RWPE1 (cell line): ENCODE measurements around the gene CHCHD1.

ENCODE experiments used
- CTCF ChIA-PET: fragments of 350-600 bp; sonication (Branson Sonifier 250); formaldehyde crosslinking; extraction: SDS; loops from one replicate; lab custom pipeline; 2021; lab: Yijun Ruan, JAX
- POLR2A ChIA-PET: fragments of 400-600 bp; formaldehyde crosslinking; extraction: SDS; loops from one replicate; lab custom pipeline; 2020; ENCODE audit warnings: antibody characterized with exemption; ENCODE audit not compliant: low non-redundant PET; lab: Yijun Ruan, JAX
- DNase-seq: peaks from one replicate; pipeline ENCODE4 v3.0.0; 2012; ENCODE audit warnings: low spot score
- H3K27ac ChIP-seq: fragments of 450-650 bp; 2 replicates; pipeline ENCODE4 v1.5.1; 2017
- CTCF ChIP-seq: fragments of 450-650 bp; conservative IDR thresholded peaks from 2 replicates; pipeline ENCODE4 v1.5.1; 2017; ENCODE audit warnings: low read depth, mild to moderate bottlenecking

Gene CHCHD1

GRCh38 chr10:73796766-73797165, 14.9 kb downstream of the CHCHD1 start:
- no peak overlapping the region for H3K27ac ChIP-seq
- no peak for TF ChIP-seq CTCF
- ChIA-PET CTCF (interaction anchor here (0.6 kb wide), 1 partner anchor 143 kb away, joined by 3 read pairs; no protein-coding TSS in a partner anchor), POLR2A (no interaction called here)
- DNase-seq, result no peak

DNA sequence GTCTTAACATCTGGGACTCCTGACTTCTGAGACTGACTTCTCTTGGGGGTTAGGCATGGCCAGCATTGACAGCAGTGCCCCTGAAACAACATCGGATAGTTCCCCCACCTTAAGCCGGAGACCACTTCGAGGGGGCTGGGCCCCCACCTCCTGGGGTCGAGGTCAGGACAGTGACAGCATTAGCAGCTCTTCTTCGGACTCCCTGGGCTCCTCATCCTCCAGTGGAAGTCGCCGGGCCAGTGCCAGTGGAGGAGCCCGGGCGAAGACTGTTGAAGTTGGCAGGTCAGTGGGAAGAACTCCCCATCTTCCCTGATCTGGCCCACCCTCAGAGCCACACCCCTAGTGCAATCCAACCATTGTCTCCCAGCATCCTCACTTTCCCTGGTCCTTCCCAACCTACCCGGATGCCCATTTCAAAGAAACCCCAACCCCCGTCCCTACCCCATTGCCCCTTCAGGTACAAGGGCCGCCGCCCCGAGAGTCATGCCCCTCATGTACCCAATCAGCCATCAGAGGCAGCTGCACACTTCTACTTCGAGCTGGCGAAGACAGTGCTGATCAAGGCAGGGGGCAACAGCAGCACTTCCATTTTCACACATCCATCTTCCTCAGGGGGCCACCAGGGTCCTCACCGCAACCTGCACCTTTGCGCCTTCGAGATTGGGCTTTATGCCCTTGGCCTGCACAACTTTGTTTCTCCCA, 15.6 kb downstream of the CHCHD1 start:
- no peak for DNase-seq
- TF ChIP-seq CTCF, result no peak
- ChIA-PET POLR2A (no interaction called here), CTCF (no interaction called here)
- 0 out of 2 replicates have a peak overlapping the region, but pooled peaks have one; percentile 4 for H3K27ac ChIP-seq

GRCh38 chr10:73798087-73798486, 16.2 kb downstream of the CHCHD1 start:
- ChIA-PET CTCF (interaction anchor here (1.1 kb wide), 1 partner anchor 16 kb away, joined by 3 read pairs; no protein-coding TSS in a partner anchor), POLR2A (no interaction called here)
- DNase-seq, result no peak
- no peak for TF ChIP-seq CTCF
- 0 out of 2 replicates have a peak overlapping the region, but pooled peaks have one; percentile 29 for H3K27ac ChIP-seq

- H3K27ac ChIP-seq, result peak overlapping the region; percentile 31
- no peak for DNase-seq
- CTCF ChIA-PET, result interaction anchor here (0.8 to 1.1 kb wide), 2 partner anchors 15 to 167 kb away, joined by 3 to 7 read pairs; no protein-coding TSS in a partner anchor
- no peak for TF ChIP-seq CTCF
- POLR2A ChIA-PET, result no interaction called here
Observed at GRCh38 chr10:73798927-73799560, 17.2 kb downstream of the CHCHD1 start.

DNA sequence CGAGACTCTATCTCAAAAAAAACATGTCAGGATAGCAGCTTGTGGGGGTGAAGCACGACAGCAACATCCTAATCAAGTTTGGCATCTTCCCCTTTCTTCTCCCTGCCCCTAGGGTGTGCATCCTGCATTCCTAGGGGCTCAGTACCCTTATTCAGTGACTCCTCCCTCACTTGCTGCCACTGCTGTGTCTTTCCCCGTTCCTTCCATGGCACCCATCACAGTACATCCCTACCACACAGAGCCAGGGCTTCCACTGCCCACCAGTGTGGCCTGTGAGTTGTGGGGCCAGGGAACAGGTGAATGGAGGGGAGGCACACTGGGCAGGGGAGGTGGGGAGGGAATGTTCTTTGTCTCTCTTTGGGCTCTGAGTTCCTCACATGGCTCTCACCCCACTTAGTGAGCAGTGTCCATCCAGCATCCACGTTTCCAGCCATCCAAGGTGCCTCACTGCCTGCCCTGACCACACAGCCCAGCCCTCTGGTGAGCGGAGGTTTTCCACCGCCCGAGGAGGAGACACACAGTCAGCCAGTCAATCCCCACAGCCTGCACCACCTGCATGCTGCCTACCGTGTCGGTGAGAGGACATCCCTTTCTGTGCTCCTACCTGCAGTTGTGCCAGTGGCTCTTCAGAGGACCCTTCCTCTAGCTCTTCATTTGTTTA, 18.2 kb downstream of the CHCHD1 start:
- ChIA-PET POLR2A (no interaction called here), CTCF (no interaction called here)
- peak overlapping the region; percentile 31 for H3K27ac ChIP-seq
- no peak for TF ChIP-seq CTCF
- no peak for DNase-seq

GRCh38 chr10:73800560-73801252, 18.9 kb downstream of the CHCHD1 start:
- H3K27ac ChIP-seq, result peak overlapping the region; percentile 40; the same call in 1 of the 2 replicates
- no peak for DNase-seq
- no peak for TF ChIP-seq CTCF
- ChIA-PET POLR2A (no interaction called here), CTCF (no interaction called here)
